Cardiac muscle cell (in vitro differentiated cells and primary cell): ENCODE data around the gene PHF20. TPM values are rescaled to one million over a fixed set of nuclear protein-coding genes. Genes with fewer than 3 reads are reported as not detected.

Experiments
- DNase-seq, 2 donors: peaks; one replicate each; pipeline versions ENCODE4 v3.0.0 to v3.0.0-alpha.2; 2010 to 2017; ENCODE audit warnings: low read depth in 1 of 2, low spot score in 1 of 2
- H3K27ac ChIP-seq: fragments of 200-600 bp; sonication (generic); 2 replicates; pipeline ENCODE4 v1.5.1; 2016
- H3K27me3 ChIP-seq: fragments of 200-600 bp; sonication (generic); 2 replicates; pipeline ENCODE4 v1.6.0; 2016; ENCODE audit warnings: control low read depth
- H3K36me3 ChIP-seq: fragments of 200-600 bp; sonication (generic); 2 replicates; pipeline ENCODE4 v1.5.1; 2016; ENCODE audit warnings: control low read depth
- H3K4me1 ChIP-seq: fragments of 200-600 bp; sonication (generic); 2 replicates; pipeline ENCODE4 v1.8.1; 2017; ENCODE audit warnings: low read depth, mild to moderate bottlenecking, mixed run types
- H3K4me3 ChIP-seq: fragments of 200-600 bp; sonication (generic); 2 replicates; pipeline ENCODE4 v1.5.1; 2016; ENCODE audit warnings: mild to moderate bottlenecking
- H3K9me3 ChIP-seq: fragments of 200-600 bp; sonication (generic); 2 replicates; pipeline ENCODE4 v1.5.1; 2017; ENCODE audit warnings: low read depth, mild to moderate bottlenecking, control low read depth
- CTCF ChIP-seq: IDR thresholded peaks from 2 replicates; pipeline ENCODE4 v1.5.1; 2012; ENCODE audit warnings: low read depth, mild to moderate bottlenecking, low read length
- polyA plus RNA-seq: library from polyadenylated mRNA; unstranded; fragments of >200 nt; fragmentation: Nextera tagmentation; extraction: Ambion mirVana; gene quantifications from 2 replicates; pipeline ENCODE4 v1.2.1, GENCODE V29; 2016
- total RNA-seq: library from RNA; depleted of rRNA; stranded (reverse); fragments of >200 nt; gene quantifications from 2 replicates; pipeline ENCODE4 v1.2.3, GENCODE V29; 2016

Gene PHF20
- total and polyA plus RNA-seq, 2 experiments from 2014 or later: 42.0 to 49.6 TPM

GRCh38 chr20:35884541-35884865, 112.7 kb downstream of the PHF20 start:
- H3K27me3 ChIP-seq: no peaks in the 10 kb centered on the region
- H3K9me3 ChIP-seq: no peaks in the 10 kb centered on the region
- no peak for DNase-seq
- H3K4me3 ChIP-seq: no peak overlapping the region
- no peak for TF ChIP-seq CTCF
- no peak overlapping the region for H3K27ac ChIP-seq
- H3K36me3 ChIP-seq: no peaks in the 10 kb centered on the region
- peaks cover 7% of the 10 kb centered on the region for H3K4me1 ChIP-seq

- Histone ChIP-seq H3K9me3 (no peaks in the 10 kb centered on the region), H3K27me3 (no peaks in the 10 kb centered on the region), H3K36me3 (no peaks in the 10 kb centered on the region), H3K4me1 (peaks cover 7% of the 10 kb centered on the region), H3K4me3 (no peak overlapping the region), H3K27ac (no peak overlapping the region)
- TF ChIP-seq CTCF: no peak
- no peak for DNase-seq
These were observed 113.4 kb downstream of the PHF20 start for GRCh38 chr20:35885212-35885611.

- TF ChIP-seq CTCF: no peak
- H3K4me3 ChIP-seq: no peak overlapping the region
- peaks cover 7% of the 10 kb centered on the region for H3K4me1 ChIP-seq
- H3K27ac ChIP-seq: peak overlapping the region; percentile 87
- peak in 1 of 2 donors; percentile 85 for DNase-seq
- H3K27me3 ChIP-seq: no peaks in the 10 kb centered on the region
- no peaks in the 10 kb centered on the region for H3K9me3 ChIP-seq
- no peaks in the 10 kb centered on the region for H3K36me3 ChIP-seq
These were observed 114.7 kb downstream of the PHF20 start for GRCh38 chr20:35886537-35886936.

- TF ChIP-seq CTCF: no peak
- H3K4me3 ChIP-seq: no peak overlapping the region
- no peaks in the 10 kb centered on the region for H3K27me3 ChIP-seq
- H3K9me3 ChIP-seq: no peaks in the 10 kb centered on the region
- H3K4me1 ChIP-seq: peaks cover 7% of the 10 kb centered on the region
- H3K27ac ChIP-seq: peak overlapping the region; percentile 87
- no peak for DNase-seq
- no peaks in the 10 kb centered on the region for H3K36me3 ChIP-seq
These were observed 115.7 kb downstream of the PHF20 start for GRCh38 chr20:35887393-35888064.

GRCh38 chr20:35888657-35889056, 116.8 kb downstream of the PHF20 start:
- Histone ChIP-seq H3K4me3 (no peak overlapping the region), H3K36me3 (no peaks in the 10 kb centered on the region), H3K27ac (no peak overlapping the region), H3K27me3 (no peaks in the 10 kb centered on the region), H3K4me1 (peaks cover 7% of the 10 kb centered on the region), H3K9me3 (no peaks in the 10 kb centered on the region)
- no peak for DNase-seq
- TF ChIP-seq CTCF: no peak
